Measurements from ENCODE around the gene BCL11A. TPM values are rescaled to one million over a fixed set of nuclear protein-coding genes. Genes with fewer than 3 reads are reported as not detected.
A peak's percentile ranks its signal among the peaks of the same experiment; 100 is the strongest.

BCL11A gene
- total and polyA plus RNA-seq, 2 experiments from 2014 or later: 57.5 to 77.6 TPM

DNA sequence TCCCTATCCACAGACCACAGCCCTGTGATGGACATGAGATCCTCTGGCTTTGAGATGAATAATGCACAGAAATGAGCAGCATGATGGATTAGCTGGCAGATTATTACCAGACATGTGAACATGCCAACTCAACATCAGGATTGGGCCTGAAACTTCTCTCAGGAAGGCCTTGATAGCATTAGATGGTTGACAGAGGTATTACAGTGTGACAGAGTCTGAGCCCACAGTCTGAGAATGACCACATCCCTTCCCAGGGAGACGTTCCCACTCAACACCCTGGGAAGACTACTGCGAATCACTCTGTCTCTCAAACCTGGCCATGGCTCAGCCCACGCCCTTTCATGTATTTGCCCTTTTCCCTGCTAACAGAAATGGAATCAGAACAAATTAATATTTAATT, 66.9 kb downstream of the BCL11A start (continued):
- TF ChIP-seq ZNF462 (CRISPR knock-in tag; IDR thresholded peaks at IDR 0.05) (no peak), CTCF (conservative IDR thresholded peaks at IDR 0.05; ENCODE audit: low read depth in 2 of 2) (no peak)

- no peak overlapping the region; the same call in 1 of the 2 replicates for H3K27ac Mint-ChIP-seq
- Histone ChIP-seq H3K27me3 (ENCODE audit: insufficient read depth) (peaks cover 7% of the 10 kb centered on the region; the same call in 1 of the 2 replicates), H3K4me1 (ENCODE audit: insufficient read depth) (peaks cover 75% of the 10 kb centered on the region), H3K4me3 (no peak overlapping the region), H3K4me2 (no peak overlapping the region), H3K27ac (ENCODE audit: low read depth) (no peak overlapping the region), H3K9me2 (ENCODE audit: insufficient read depth) (no peaks in the 10 kb centered on the region), H3F3A (replicated peaks; ENCODE audit: low read depth) (no peaks in the 10 kb centered on the region), H3K36me3 (ENCODE audit: insufficient read depth) (peaks cover 4% of the 10 kb centered on the region; the same call in 1 of the 2 replicates), H3K79me2 (replicated peaks; ENCODE audit: insufficient read depth) (peaks cover 94% of the 10 kb centered on the region), H4K20me1 (replicated peaks; ENCODE audit: insufficient read depth) (peaks cover 64% of the 10 kb centered on the region), H2AFZ (no peak overlapping the region)
- ATAC-seq (peak; percentile 49), DNase-seq (ENCODE audit: low spot score) (no peak)
- H3K27me3 Mint-ChIP-seq (ENCODE audit: insufficient read depth, low read depth, poor library complexity): peaks cover 16% of the 10 kb centered on the region
- H3K9me3 Mint-ChIP-seq: no peaks in the 10 kb centered on the region
- peaks cover 18% of the 10 kb centered on the region for H3K36me3 Mint-ChIP-seq (ENCODE audit: low read depth)
- no peak overlapping the region for H3K4me3 Mint-ChIP-seq
- H3K4me1 Mint-ChIP-seq: peaks cover 80% of the 10 kb centered on the region
- TF ChIP-seq, protein P1, sequence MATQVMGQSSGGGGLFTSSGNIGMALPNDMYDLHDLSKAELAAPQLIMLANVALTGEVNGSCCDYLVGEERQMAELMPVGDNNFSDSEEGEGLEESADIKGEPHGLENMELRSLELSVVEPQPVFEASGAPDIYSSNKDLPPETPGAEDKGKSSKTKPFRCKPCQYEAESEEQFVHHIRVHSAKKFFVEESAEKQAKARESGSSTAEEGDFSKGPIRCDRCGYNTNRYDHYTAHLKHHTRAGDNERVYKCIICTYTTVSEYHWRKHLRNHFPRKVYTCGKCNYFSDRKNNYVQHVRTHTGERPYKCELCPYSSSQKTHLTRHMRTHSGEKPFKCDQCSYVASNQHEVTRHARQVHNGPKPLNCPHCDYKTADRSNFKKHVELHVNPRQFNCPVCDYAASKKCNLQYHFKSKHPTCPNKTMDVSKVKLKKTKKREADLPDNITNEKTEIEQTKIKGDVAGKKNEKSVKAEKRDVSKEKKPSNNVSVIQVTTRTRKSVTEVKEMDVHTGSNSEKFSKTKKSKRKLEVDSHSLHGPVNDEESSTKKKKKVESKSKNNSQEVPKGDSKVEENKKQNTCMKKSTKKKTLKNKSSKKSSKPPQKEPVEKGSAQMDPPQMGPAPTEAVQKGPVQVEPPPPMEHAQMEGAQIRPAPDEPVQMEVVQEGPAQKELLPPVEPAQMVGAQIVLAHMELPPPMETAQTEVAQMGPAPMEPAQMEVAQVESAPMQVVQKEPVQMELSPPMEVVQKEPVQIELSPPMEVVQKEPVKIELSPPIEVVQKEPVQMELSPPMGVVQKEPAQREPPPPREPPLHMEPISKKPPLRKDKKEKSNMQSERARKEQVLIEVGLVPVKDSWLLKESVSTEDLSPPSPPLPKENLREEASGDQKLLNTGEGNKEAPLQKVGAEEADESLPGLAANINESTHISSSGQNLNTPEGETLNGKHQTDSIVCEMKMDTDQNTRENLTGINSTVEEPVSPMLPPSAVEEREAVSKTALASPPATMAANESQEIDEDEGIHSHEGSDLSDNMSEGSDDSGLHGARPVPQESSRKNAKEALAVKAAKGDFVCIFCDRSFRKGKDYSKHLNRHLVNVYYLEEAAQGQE (IDR thresholded peaks at IDR 0.05; ENCODE audit: unreplicated experiment): no peak
- TF ChIP-seq POLR2AphosphoS5 (IDR thresholded peaks at IDR 0.05; ENCODE audit: low read depth): no peak
- no peak for TF ChIP-seq ZNF331 (CRISPR knock-in tag; IDR thresholded peaks at IDR 0.05; ENCODE audit: low read depth)
Observed at GRCh38 chr2:60486067-60486466, 67.4 kb downstream of the BCL11A start.

Data from GM23338 (cell line).